ENCODE data around the gene SMCP. TPM values are rescaled to one million over a fixed set of nuclear protein-coding genes. Genes with fewer than 3 reads are reported as not detected.

The SMCP gene
- total and polyA plus RNA-seq, 2 experiments from 2014 or later: not detected

GRCh38 chr1:152906023-152906565, 28.0 kb downstream of the SMCP start (continued):
- TF ChIP-seq ZNF462 (CRISPR knock-in tag; IDR thresholded peaks at IDR 0.05): no peak

GRCh38 chr1:152907686-152908601, 29.8 kb downstream of the SMCP start, which contains the start of gene IVL:
IVL (plus strand) TSS chr1:152908546; CDS start chr1:152909798, 1,252 bp downstream.
- Histone ChIP-seq H3K4me2 (no peak within 1 kb of the TSS), H3K27ac (ENCODE audit: low read depth) (no peak within 1 kb of the TSS), H3K4me1 (ENCODE audit: insufficient read depth) (no peaks in the 10 kb centered on the region), H3K79me2 (replicated peaks; ENCODE audit: insufficient read depth) (no peaks in the 10 kb centered on the region), H3K36me3 (ENCODE audit: insufficient read depth) (no peaks in the 10 kb centered on the region), H3K27me3 (ENCODE audit: insufficient read depth) (no peaks in the 10 kb centered on the region), H4K20me1 (replicated peaks; ENCODE audit: insufficient read depth) (no peaks in the 10 kb centered on the region), H3K9me2 (ENCODE audit: insufficient read depth) (no peaks in the 10 kb centered on the region), H2AFZ (no peak within 1 kb of the TSS), H3K4me3 (no peak within 1 kb of the TSS), H3F3A (replicated peaks; ENCODE audit: low read depth) (no peaks in the 10 kb centered on the region)
- peaks cover 8% of the 10 kb centered on the region; the same call in 2 of the 3 replicates for H3K9me3 Mint-ChIP-seq
- H3K4me3 Mint-ChIP-seq: no peak within 1 kb of the TSS
- no peaks in the 10 kb centered on the region; the same call in 2 of the 3 replicates for H3K4me1 Mint-ChIP-seq
- no peak for ATAC-seq
- H3K27ac Mint-ChIP-seq: no peak within 1 kb of the TSS
- peaks cover 5% of the 10 kb centered on the region; the same call in 2 of the 3 replicates for H3K36me3 Mint-ChIP-seq (ENCODE audit: low read depth)
- peaks cover 6% of the 10 kb centered on the region for H3K27me3 Mint-ChIP-seq (ENCODE audit: insufficient read depth, low read depth, poor library complexity)
- DNase-seq (ENCODE audit: low spot score): no peak
- no peak for TF ChIP-seq NANOG (IDR thresholded peaks at IDR 0.05; ENCODE audit: borderline replicate concordance)
- TF ChIP-seq POLR2AphosphoS5 (IDR thresholded peaks at IDR 0.05; ENCODE audit: low read depth): no peak
- no peak for TF ChIP-seq ZNF114 (CRISPR knock-in tag; IDR thresholded peaks at IDR 0.05)
- TF ChIP-seq JUNB (IDR thresholded peaks at IDR 0.05; ENCODE audit: unreplicated experiment): no peak
- no peak for TF ChIP-seq CREB1 (CRISPR knock-in tag; IDR thresholded peaks at IDR 0.05; ENCODE audit: low read depth)
- no peak for TF ChIP-seq STAT1 (IDR thresholded peaks at IDR 0.05; ENCODE audit: unreplicated experiment)
- no peak for TF ChIP-seq ETS1 (IDR thresholded peaks at IDR 0.05)
